ENCODE measurements around the gene TMTC2.

TMTC2 gene

DNA sequence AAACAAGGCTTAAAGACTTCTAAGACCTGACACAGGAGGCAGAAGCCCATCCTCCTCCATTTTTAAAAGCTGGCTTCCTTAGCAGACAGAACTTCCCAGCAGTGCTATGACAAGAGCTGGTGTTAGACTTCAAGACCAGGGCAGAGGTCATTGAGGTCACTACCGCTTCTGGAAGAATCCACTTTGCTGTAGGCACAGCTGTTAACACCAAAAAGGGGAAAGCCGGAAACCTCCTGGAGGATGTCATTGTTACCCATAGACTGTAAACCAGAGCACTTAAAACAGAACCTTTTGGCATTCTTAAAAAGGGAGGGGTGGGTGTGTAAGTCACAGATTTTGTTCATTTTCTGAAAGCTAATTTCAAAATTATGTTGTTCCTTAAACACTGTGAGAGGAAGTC lies 445.7 kb downstream of the TMTC2 start:
- Mint-ChIP-seq H3K4me1 (ENCODE audit: low read depth) (no peaks in the 10 kb centered on the region), H3K27me3 (no peaks in the 10 kb centered on the region), H3K27ac (no peak overlapping the region)

DNA sequence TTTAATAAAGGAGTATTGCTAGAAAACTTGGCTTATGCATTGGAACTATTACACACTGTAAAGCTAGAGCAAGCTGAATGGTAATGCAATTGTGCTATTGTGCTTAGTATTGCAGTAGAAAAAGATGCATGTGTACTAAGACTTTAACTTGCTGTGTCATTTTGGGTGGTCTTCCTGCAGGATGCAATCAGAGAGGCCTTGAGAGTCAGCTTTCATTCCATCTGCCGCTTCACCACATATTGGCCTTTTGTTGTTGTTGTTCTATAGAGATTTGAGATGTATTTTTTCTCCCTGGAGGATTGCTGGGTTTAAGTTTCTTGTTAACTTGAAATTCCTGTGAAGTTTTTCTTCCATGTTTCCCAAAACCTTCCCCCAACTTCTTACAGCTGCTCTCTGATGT lies 449.7 kb downstream of the TMTC2 start:
- Mint-ChIP-seq H3K9me3 (ENCODE audit: low read depth) (no peaks in the 10 kb centered on the region), H3K27ac (no peak overlapping the region), H3K36me3 (no peaks in the 10 kb centered on the region), H3K4me1 (ENCODE audit: low read depth) (no peaks in the 10 kb centered on the region), H3K27me3 (no peaks in the 10 kb centered on the region), H3K4me3 (no peak overlapping the region)

More for the DNA sequence above, 445.7 kb downstream of the TMTC2 start:
- Mint-ChIP-seq H3K9me3 (ENCODE audit: low read depth) (no peaks in the 10 kb centered on the region), H3K4me3 (no peak overlapping the region), H3K36me3 (no peaks in the 10 kb centered on the region)

DNA sequence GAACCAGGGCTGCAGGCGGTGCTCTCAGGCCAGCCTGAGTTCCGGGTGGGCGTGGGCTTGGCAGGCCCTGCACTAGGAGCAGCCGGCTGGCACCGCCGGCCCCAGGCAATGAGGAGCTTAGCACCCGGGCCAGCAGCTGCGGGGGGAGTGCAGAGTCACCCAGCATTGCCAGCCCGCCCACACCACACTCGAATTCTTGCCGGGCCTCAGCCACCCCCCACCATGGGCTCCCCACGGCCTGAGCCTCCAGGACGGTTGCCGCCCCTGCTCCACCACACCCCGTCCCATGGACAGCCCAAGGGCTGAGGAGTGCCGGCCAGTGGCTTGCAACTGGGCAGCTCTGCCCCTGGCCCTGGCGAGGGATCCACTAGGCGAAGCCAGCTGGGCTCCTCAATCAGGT lies 453.4 kb downstream of the TMTC2 start:
- no peaks in the 10 kb centered on the region for H3K36me3 Mint-ChIP-seq
- H3K4me3 Mint-ChIP-seq, result no peak overlapping the region
- H3K27me3 Mint-ChIP-seq, result peaks cover 2% of the 10 kb centered on the region

DNA sequence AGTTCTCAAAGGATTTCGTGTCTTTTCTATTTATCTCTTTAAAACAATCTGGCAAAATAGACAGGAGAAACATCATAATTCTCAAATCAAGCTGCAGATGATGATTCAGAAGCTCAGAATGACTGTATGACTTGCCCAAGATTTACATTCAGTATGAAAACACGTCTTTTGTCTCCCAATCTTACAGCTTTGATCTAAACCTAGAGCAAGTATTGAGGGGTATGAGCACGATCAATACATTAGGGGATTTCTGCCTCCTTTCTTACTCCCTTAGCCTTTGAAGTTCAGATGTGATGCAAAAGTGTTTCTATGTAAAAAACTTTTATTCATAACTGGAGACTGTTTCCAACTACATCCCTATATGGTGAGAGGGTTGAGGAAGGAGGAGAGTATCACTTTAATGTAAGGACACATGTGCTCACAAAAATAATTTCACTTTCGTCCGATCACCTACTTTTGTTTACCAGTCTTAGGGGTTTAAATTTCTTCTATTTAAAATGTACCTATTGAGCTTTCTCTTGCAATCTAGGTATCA lies 454.8 kb downstream of the TMTC2 start:
- Mint-ChIP-seq H3K4me1 (ENCODE audit: low read depth) (no peaks in the 10 kb centered on the region), H3K27ac (no peak overlapping the region), H3K4me3 (no peak overlapping the region), H3K9me3 (ENCODE audit: low read depth) (no peaks in the 10 kb centered on the region), H3K36me3 (no peaks in the 10 kb centered on the region), H3K27me3 (peaks cover 2% of the 10 kb centered on the region)

More for the DNA sequence above, 453.4 kb downstream of the TMTC2 start:
- H3K4me1 Mint-ChIP-seq (ENCODE audit: low read depth), result no peaks in the 10 kb centered on the region
- H3K9me3 Mint-ChIP-seq (ENCODE audit: low read depth), result no peaks in the 10 kb centered on the region
- H3K27ac Mint-ChIP-seq, result no peak overlapping the region

DNA sequence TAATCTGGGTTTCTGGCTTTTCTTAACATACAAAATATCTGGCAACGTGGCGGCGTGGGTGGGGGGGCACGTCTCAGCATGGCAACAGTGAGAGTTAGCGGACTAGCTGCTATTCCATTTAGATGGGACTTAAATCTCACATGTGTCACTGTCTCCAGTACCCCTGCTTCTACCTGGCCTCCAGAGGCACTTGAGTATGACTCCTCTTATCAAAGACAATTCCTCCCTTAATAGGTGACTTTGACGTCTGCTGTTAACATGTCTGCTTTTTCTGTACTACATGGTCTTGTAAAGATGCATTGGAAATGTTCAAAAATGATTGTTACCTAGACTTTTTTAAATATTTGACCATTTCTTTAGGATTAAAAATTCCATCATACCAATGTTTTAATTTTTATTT lies 456.2 kb downstream of the TMTC2 start:
- Mint-ChIP-seq H3K9me3 (ENCODE audit: low read depth) (no peaks in the 10 kb centered on the region), H3K4me1 (ENCODE audit: low read depth) (no peaks in the 10 kb centered on the region), H3K36me3 (no peaks in the 10 kb centered on the region), H3K4me3 (no peak overlapping the region), H3K27ac (no peak overlapping the region), H3K27me3 (peaks cover 2% of the 10 kb centered on the region)

DNA sequence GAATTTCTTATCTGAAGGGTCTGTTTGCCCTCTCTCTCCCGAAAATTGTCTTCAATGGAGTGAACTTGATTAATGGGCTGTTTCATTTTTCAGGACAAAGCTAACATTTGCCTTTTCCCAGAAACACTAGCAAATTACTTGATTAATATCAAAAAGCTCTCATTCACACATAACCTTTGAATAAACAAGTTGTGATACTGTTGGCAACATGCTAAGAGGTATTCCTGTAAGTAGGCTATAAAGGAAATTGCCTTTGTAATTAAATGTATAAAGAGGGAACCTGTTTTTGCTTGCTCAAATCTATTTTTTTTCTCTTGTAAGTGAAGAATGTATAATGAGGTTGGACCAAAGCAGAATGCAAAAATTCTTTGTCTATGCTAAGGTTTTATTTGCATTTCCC lies 457.2 kb downstream of the TMTC2 start:
- peaks cover 2% of the 10 kb centered on the region for H3K27me3 Mint-ChIP-seq
- no peaks in the 10 kb centered on the region for H3K9me3 Mint-ChIP-seq (ENCODE audit: low read depth)
- H3K4me1 Mint-ChIP-seq (ENCODE audit: low read depth), result no peaks in the 10 kb centered on the region
- H3K27ac Mint-ChIP-seq, result no peak overlapping the region
- H3K4me3 Mint-ChIP-seq, result no peak overlapping the region
- no peaks in the 10 kb centered on the region for H3K36me3 Mint-ChIP-seq

DNA sequence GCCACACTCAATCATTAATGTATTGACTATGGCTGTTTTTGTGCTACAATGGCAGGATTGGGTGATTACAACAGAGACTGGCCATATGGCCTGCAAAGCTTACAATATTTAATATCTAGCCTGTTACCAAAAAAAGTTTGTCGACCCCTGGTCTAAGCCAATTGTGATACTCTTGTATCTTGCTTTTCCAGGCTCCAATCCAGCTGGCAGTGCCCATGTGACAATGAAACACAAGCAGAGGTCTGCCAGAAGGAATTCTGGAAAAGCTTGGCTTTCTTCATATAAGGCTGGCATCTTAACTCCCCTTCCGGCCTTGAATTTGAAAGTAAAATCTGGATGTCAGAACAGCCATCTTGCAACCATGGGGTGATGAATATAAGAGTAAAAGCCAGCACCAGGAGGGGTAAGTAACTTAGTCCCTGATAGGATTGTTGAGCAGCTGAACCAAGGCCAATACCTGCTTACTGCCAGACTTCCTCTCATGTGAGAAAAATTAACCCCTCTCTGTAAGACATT lies 458.7 kb downstream of the TMTC2 start:
- Mint-ChIP-seq H3K9me3 (ENCODE audit: low read depth) (peaks cover 3% of the 10 kb centered on the region), H3K4me1 (ENCODE audit: low read depth) (no peaks in the 10 kb centered on the region), H3K36me3 (no peaks in the 10 kb centered on the region), H3K27ac (no peak overlapping the region), H3K27me3 (peaks cover 2% of the 10 kb centered on the region), H3K4me3 (no peak overlapping the region)

DNA sequence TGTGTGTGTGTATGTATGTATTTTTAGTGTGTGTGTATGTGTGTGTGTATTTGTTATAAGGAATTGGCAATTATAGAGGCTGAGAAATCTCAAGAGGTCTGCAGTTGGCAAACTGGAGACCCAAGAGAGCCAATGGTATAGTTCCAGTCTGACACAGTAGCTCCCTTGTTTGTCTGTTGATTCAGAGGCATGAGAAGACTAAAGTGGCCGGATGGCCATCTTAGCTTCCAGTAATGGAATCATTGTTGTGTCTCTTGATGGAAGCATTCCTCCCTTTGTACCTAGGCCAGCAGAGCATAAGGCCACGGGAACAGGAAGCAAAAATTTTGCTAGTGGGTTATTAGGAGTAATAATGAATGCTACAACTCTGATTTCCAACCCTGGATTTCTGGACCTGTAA lies 460.6 kb downstream of the TMTC2 start:
- H3K4me1 Mint-ChIP-seq (ENCODE audit: low read depth), result no peaks in the 10 kb centered on the region

DNA sequence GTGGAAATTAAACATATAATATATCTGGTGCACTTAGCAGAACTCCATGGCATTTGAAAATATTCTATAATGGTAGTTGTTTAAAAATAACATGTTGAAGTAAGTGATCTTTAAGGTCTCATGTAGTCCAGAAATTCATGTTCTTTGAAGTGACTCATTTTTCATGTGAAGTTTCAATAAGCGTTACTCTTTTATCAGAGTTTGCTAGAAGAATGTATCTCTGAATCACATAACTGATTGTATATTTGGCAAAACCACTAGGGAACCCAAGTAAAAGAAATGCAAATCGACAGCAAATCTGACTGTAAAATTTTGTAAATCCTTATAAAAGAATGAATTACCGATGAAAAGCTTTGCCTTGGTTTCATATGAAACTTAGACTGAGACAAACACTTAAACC lies 463.3 kb downstream of the TMTC2 start:
- Mint-ChIP-seq H3K4me3 (no peak overlapping the region), H3K27ac (no peak overlapping the region), H3K9me3 (ENCODE audit: low read depth) (peaks cover 8% of the 10 kb centered on the region), H3K27me3 (peaks cover under 1% of the 10 kb centered on the region), H3K4me1 (ENCODE audit: low read depth) (no peaks in the 10 kb centered on the region), H3K36me3 (no peaks in the 10 kb centered on the region)

More for the DNA sequence above, 460.6 kb downstream of the TMTC2 start:
- Mint-ChIP-seq H3K27me3 (peaks cover 2% of the 10 kb centered on the region), H3K27ac (no peak overlapping the region), H3K4me3 (no peak overlapping the region), H3K36me3 (no peaks in the 10 kb centered on the region), H3K9me3 (ENCODE audit: low read depth) (peaks cover 8% of the 10 kb centered on the region)

DNA sequence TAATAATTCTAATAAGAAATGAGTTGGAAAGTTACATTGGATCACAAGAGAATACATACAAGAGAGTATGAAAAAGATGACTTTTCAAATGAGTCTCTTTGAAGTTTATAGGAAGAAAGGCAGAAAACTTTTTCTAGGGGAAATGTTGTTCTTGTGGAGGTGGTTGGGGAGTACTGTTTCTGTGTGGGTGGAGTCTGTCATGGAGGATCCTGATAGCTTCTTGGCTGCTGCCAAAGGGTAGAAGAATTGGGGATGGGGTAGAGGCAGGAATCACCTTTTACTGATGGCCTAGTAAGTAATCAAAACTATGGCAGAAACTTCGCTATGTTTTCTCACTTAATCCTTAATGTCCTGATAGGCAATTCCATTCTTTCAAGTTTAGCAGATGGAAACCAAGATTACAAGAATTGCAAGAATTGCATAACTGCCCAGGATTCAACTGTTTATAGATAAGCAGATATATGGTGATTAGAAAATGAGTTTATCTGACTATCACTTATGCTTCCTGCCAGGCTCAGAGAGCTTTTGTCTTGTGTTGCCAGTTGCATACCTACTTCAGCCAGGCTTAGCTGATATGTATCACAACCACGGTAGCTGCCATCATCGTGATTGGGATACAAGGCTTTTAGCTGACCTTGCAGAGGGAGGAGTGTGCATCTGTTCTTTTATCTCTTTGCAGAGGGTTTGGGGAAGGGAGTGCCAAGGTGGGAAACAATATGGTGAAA lies 463.9 kb downstream of the TMTC2 start:
- Mint-ChIP-seq H3K27me3 (no peaks in the 10 kb centered on the region), H3K36me3 (no peaks in the 10 kb centered on the region), H3K27ac (no peak overlapping the region), H3K9me3 (ENCODE audit: low read depth) (peaks cover 8% of the 10 kb centered on the region), H3K4me1 (ENCODE audit: low read depth) (no peaks in the 10 kb centered on the region), H3K4me3 (no peak overlapping the region)

DNA sequence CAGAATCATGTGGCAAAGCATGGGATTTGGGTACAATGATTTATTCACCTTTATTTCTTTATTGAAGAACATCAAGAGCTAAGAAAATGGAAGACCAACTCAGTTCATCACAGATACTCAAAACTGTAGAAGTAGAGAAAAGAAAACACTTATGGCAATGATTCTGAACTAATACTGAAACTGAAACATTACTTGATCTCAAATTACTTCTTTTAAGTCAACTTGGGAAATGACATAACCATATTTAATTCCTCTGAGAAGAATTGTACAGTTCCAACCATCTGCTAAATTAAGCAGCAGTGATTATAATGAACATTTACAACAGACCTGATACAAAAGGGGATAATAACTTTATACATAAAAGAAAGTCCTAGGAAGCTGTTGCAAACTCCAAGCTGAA lies 466.5 kb downstream of the TMTC2 start:
- Mint-ChIP-seq H3K4me3 (no peak overlapping the region), H3K27ac (no peak overlapping the region)

DNA sequence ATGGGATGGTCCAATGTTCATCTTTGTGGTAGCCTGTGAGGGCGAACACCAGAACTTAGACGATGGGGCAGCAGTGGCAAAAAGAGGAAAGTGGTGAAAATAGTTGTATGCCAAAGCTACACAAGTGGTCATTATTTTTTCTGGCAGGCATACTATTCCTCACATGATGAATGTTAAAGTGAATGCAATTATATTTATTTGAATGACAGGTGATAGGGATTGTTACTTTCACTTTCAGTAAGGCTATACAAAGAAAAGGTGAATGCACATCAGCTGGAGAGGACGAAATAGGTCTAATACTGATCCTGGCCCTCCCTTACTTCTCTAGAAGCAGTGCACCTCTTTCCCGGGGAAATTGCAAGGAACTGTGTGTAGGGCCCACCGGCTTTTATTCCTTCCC lies 470.1 kb downstream of the TMTC2 start:
- no peak overlapping the region for H3K4me3 Mint-ChIP-seq

More for the DNA sequence above, 466.5 kb downstream of the TMTC2 start:
- no peaks in the 10 kb centered on the region for H3K27me3 Mint-ChIP-seq
- no peaks in the 10 kb centered on the region for H3K36me3 Mint-ChIP-seq
- no peaks in the 10 kb centered on the region for H3K4me1 Mint-ChIP-seq (ENCODE audit: low read depth)
- H3K9me3 Mint-ChIP-seq (ENCODE audit: low read depth), result peaks cover 8% of the 10 kb centered on the region

DNA sequence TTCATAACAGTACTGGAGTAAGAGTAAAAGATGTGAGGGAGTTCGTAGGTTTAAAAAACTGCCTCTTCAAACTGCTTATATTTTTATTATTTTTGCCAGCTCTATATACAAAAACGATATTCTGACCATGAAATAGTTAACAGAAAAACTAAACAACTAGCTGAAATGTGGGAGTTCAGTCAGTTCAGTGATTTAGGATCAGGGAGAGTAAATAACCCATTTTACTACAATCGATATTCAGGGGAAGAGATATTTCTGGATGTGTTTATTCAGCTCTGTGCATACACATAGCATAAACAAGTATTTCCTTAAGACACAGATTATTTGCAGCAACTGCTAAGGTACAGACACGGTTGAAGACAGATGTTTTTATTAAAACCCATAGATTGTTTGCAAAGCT lies 470.9 kb downstream of the TMTC2 start:
- H3K4me1 Mint-ChIP-seq (ENCODE audit: low read depth), result no peaks in the 10 kb centered on the region
- no peaks in the 10 kb centered on the region for H3K27me3 Mint-ChIP-seq
- H3K9me3 Mint-ChIP-seq (ENCODE audit: low read depth), result no peaks in the 10 kb centered on the region
- H3K27ac Mint-ChIP-seq, result no peak overlapping the region
- H3K4me3 Mint-ChIP-seq, result no peak overlapping the region
- no peaks in the 10 kb centered on the region for H3K36me3 Mint-ChIP-seq

More for the DNA sequence above, 470.1 kb downstream of the TMTC2 start:
- Mint-ChIP-seq H3K9me3 (ENCODE audit: low read depth) (no peaks in the 10 kb centered on the region), H3K27me3 (no peaks in the 10 kb centered on the region), H3K36me3 (no peaks in the 10 kb centered on the region), H3K27ac (no peak overlapping the region), H3K4me1 (ENCODE audit: low read depth) (no peaks in the 10 kb centered on the region)

DNA sequence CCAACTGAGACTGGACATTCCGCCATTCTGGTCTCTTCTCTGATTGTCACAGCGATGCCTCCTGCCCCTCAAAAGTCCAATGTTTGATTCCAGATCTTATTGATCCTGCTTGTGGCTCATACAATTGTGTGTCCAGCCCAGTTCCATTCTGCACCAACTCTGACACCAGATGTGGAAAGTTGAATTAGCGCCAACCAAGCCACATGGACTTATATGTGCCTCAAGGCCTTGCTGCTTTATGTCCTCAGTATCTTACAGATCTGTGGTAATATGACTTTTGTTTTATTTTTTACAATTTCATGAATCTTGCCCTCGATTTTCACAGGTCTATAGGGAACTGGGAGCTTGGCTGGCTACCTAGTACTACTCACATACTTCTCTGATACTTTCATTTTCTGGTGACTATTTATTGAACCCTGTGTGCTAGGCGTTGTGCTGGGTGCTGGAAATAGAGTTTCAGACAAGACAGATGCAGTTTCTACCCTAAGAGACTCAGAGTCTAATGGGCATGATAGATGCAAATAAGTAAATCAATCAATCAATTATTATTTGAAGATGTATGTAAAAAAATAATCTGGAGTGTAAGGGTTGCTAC lies 472.0 kb downstream of the TMTC2 start:
- Mint-ChIP-seq H3K4me1 (ENCODE audit: low read depth) (no peaks in the 10 kb centered on the region), H3K36me3 (no peaks in the 10 kb centered on the region), H3K4me3 (no peak overlapping the region), H3K27ac (no peak overlapping the region), H3K27me3 (no peaks in the 10 kb centered on the region), H3K9me3 (ENCODE audit: low read depth) (no peaks in the 10 kb centered on the region)

DNA sequence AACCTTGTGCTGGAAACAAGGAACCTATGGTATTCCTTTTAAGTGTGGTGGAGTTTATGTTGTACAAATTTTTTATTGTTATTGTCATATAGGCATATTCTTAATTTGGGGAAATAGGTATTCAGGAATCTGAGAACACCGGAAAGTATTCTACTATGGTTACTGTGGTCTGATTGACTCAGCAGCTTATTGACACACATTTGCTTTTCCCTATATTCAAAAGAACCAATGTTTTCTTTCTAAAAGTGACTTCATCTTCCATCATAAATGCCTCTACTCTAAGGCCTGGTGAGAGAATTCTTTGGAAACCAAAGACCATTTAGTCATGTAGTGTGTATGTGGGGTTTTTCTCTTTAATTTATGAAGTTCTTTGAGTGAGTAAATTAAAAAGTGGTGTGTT lies 474.8 kb downstream of the TMTC2 start:
- peaks cover 1% of the 10 kb centered on the region for H3K27me3 Mint-ChIP-seq
- H3K4me1 Mint-ChIP-seq (ENCODE audit: low read depth), result no peaks in the 10 kb centered on the region
- H3K9me3 Mint-ChIP-seq (ENCODE audit: low read depth), result no peaks in the 10 kb centered on the region
- H3K27ac Mint-ChIP-seq, result no peak overlapping the region
- no peak overlapping the region for H3K4me3 Mint-ChIP-seq
- no peaks in the 10 kb centered on the region for H3K36me3 Mint-ChIP-seq

Measured in activated naive CD8-positive, alpha-beta T cell (primary cell).